K562 (cell line): Measurements from ENCODE around the gene NOC4L. TPM values are rescaled to one million over a fixed set of nuclear protein-coding genes. Genes with fewer than 3 reads are reported as not detected.

Experiments used
- ATAC-seq: fragments of 200-7000 bp; cut with Tn5 transposase; 3 replicates; pipeline ENCODE4 v1.9.1; 2020; ENCODE audit warnings: moderate library complexity
- BruUV-seq: library from RNA; stranded (reverse); fragments of 400-500 nt; replicated peaks from 2 replicates; lab custom pipeline; 2021; lab: Mats Ljungman, UMichigan
- CTCF ChIA-PET: fragments of 300-600 bp; formaldehyde crosslinking; extraction: SDS; loops from one replicate; lab custom pipeline; 2021; ENCODE audit warnings: low intra/inter-chr PET ratio; lab: Yijun Ruan, JAX
- POLR2A ChIA-PET: fragments of 300-600, 350-650 bp; sonication (Branson Sonifier 250); formaldehyde crosslinking; extraction: SDS; loops from one replicate; lab custom pipeline; 2021; ENCODE audit warnings: antibody characterized with exemption, inconsistent platforms; lab: Yijun Ruan, JAX
- DNase-seq, 4 experiments: peaks; one replicate each; pipeline versions ENCODE4 v3.0.0 to v3.0.0-alpha.2; 2011 to 2018; ENCODE audit warnings: low spot score in 3 of 4, mixed read lengths in 3 of 4; ENCODE audit errors: extremely low read depth in 1 of 4
- FAIRE-seq: peaks from 2 replicates; lab custom pipeline; 2011; peaks lifted over from hg19 to GRCh38; lab: Jason Lieb, UNC
- H2AFZ ChIP-seq: 2 replicates; pipeline ENCODE4 v1.6.0; 2011; ENCODE audit warnings: low read depth, low read length, control low read depth, inconsistent platforms
- H3K27ac ChIP-seq: fragments of 200-600 bp; 3 replicates; pipeline ENCODE4 v1.8.0; 2011; ENCODE audit warnings: low read depth, mild to moderate bottlenecking, control low read depth, inconsistent platforms, low read length, moderate library complexity, mixed read lengths; ENCODE audit errors: extremely low read depth
- H3K27me3 ChIP-seq, 2 experiments: fragments of 300-600 bp in 1 of 2; 2 replicates in 1 of 2; 3 replicates in 1 of 2; pipeline versions ENCODE4 v1.6.0 to v1.8.0; 2011; ENCODE audit warnings: inconsistent platforms in 2 of 2, low read length in 2 of 2, mild to moderate bottlenecking in 1 of 2, mixed read lengths in 1 of 2, moderate library complexity in 1 of 2; ENCODE audit not compliant: control insufficient read depth in 2 of 2, insufficient read depth in 2 of 2
- H3K36me3 ChIP-seq: fragments of 300-600 bp; 3 replicates; pipeline ENCODE4 v1.8.0; 2011; ENCODE audit warnings: mild to moderate bottlenecking, low read length, inconsistent platforms; ENCODE audit not compliant: control insufficient read depth, insufficient read depth
- H3K4me1 ChIP-seq, 2 experiments: fragments of 200-600 bp in 1 of 2; replicated peaks in 1 of 2; 2 replicates in 1 of 2; 3 replicates in 1 of 2; pipeline versions ENCODE4 v1.5.1 to v1.8.0; 2011; ENCODE audit warnings: inconsistent platforms in 2 of 2, low read length in 2 of 2, mild to moderate bottlenecking in 1 of 2, mixed read lengths in 1 of 2, moderate library complexity in 1 of 2; ENCODE audit not compliant: control insufficient read depth in 2 of 2, insufficient read depth in 2 of 2
- H3K4me2 ChIP-seq: 2 replicates; pipeline ENCODE4 v1.6.1; 2011; ENCODE audit warnings: low read length, control low read depth, inconsistent platforms, mixed read lengths; ENCODE audit not compliant: insufficient read depth
- H3K4me3 ChIP-seq: fragments of 200-600 bp; sonication (generic), shearing (Covaris generic); 2 replicates; pipeline ENCODE4 v1.5.1; 2016; ENCODE audit warnings: control low read depth, inconsistent platforms
- H3K79me2 ChIP-seq: fragments of 200-600 bp; 3 replicates; pipeline ENCODE4 v1.8.0; 2011; ENCODE audit warnings: low read length, inconsistent platforms; ENCODE audit not compliant: control insufficient read depth, insufficient read depth
- H3K9ac ChIP-seq, 2 experiments: 2 replicates each; pipeline versions ENCODE4 v1.6.0 to v1.6.1; 2011; ENCODE audit warnings: low read depth in 2 of 2, low read length in 2 of 2, control low read depth in 1 of 2, inconsistent platforms in 1 of 2, mild to moderate bottlenecking in 1 of 2, mixed read lengths in 1 of 2; ENCODE audit not compliant: insufficient read depth in 1 of 2
- H3K9me1 ChIP-seq: one replicate; pipeline ENCODE4 v1.6.0; 2011; ENCODE audit warnings: inconsistent platforms, mild to moderate bottlenecking, low read length, moderate library complexity; ENCODE audit not compliant: control insufficient read depth, insufficient read depth
- H3K9me3 ChIP-seq: replicated peaks from 2 replicates; pipeline ENCODE4 v1.5.1; 2011; ENCODE audit warnings: low read depth, low read length, inconsistent platforms; ENCODE audit not compliant: control insufficient read depth, insufficient read depth
- H4K20me1 ChIP-seq: replicated peaks from 2 replicates; pipeline ENCODE4 v1.6.1; 2011; ENCODE audit warnings: low read length, inconsistent platforms, mixed read lengths; ENCODE audit not compliant: control insufficient read depth, insufficient read depth
- BCOR ChIP-seq: fragments of 450-650 bp; IDR thresholded peaks from 2 replicates; pipeline ENCODE4 v1.6.1; 2016
- ETS2 ChIP-seq: IDR thresholded peaks from 2 replicates; pipeline ENCODE4 v1.6.1; 2016; ENCODE audit warnings: borderline replicate concordance, missing genetic modification characterization, mild to moderate bottlenecking, moderate library complexity, missing compliant biosample characterization; ENCODE audit not compliant: poor library complexity, severe bottlenecking
- FIP1L1 ChIP-seq: fragments of 200-400 bp; formaldehyde crosslinking; IDR thresholded peaks from 2 replicates; pipeline ENCODE4 v1.6.1; 2018; ENCODE audit warnings: mild to moderate bottlenecking, low read depth, low read length; ENCODE audit not compliant: poor library complexity, severe bottlenecking
- MYC ChIP-seq, 2 experiments: fragments of 250-450 bp in 1 of 2; sonication (Bioruptor Pico) in 1 of 2; IDR thresholded peaks; 2 replicates each; pipeline versions ENCODE4 v1.5.1 to v1.6.1; 2012 to 2021; ENCODE audit warnings: low read depth in 2 of 2, borderline replicate concordance in 1 of 2, improper control_type of control experiment in 1 of 2, low read length in 1 of 2, mild to moderate bottlenecking in 1 of 2, moderate library complexity in 1 of 2
- MYNN ChIP-seq, 2 experiments: sonication (generic); formaldehyde crosslinking in 1 of 2; IDR thresholded peaks; 2 replicates each; pipeline versions ENCODE4 v1.5.0 to v1.6.1; 2016 to 2020; ENCODE audit warnings: antibody characterized with exemption in 1 of 2, missing genetic modification reagents in 1 of 2
- POLR2G ChIP-seq: fragments of 200-400 bp; formaldehyde crosslinking; IDR thresholded peaks from 2 replicates; pipeline ENCODE4 v1.6.1; 2017; ENCODE audit warnings: low read depth, mild to moderate bottlenecking, antibody characterized with exemption, low read length, moderate library complexity
- RBM25 ChIP-seq: fragments of 200-400 bp; formaldehyde crosslinking; IDR thresholded peaks from 2 replicates; pipeline ENCODE4 v1.6.1; 2018; ENCODE audit warnings: low read length, low read depth, moderate library complexity; ENCODE audit not compliant: severe bottlenecking
- WGBS: fragments of 100-300 bp; shearing (Covaris generic); methylation state at CpG from one replicate; pipeline ENCODE4 v1.1.6; 2016; ENCODE audit warnings: low coverage, mixed read lengths; ENCODE audit not compliant: insufficient coverage; ENCODE audit errors: missing lambda C conversion rate; 5-methylcytosine and 5-hydroxymethylcytosine counted together
- in situ Hi-C: fragments of 300-500 bp; cut with MboI; formaldehyde crosslinking; loops from 4 replicates; pipeline ENCODE4 v1.15.0; 2018; ENCODE audit warnings: inconsistent platforms, mixed read lengths
- intact Hi-C: fragments of 100-400 bp; cut with micrococcal nuclease; formaldehyde crosslinking; loops from 2 replicates; pipeline ENCODE4 v1.14.2; 2022
- polyA plus RNA-seq, 8 experiments: library from polyadenylated mRNA; depleted of rRNA in 4 of 8; stranded (reverse) in 5 of 8; unstranded in 3 of 8; fragments of >200 nt; fragmentation: Nextera tagmentation in 2 of 8; fragmentation: Illumina TruSeq in 1 of 8; extraction: Ambion mirVana in 2 of 8; extraction: Trizol in 1 of 8; gene quantifications; 2 replicates each; pipeline versions ENCODE4 v1.2.1 to v1.2.3, GENCODE V29; 2011 to 2014; ENCODE audit warnings: inconsistent platforms in 1 of 8, missing spikeins in 1 of 8
- total RNA-seq, 7 experiments: library from RNA; depleted of rRNA in 6 of 7; stranded (reverse); fragments of >200 nt in 6 of 7; fragmentation: Illumina TruSeq in 2 of 7; extraction: Trizol in 2 of 7; gene quantifications; 2 replicates each; pipeline versions ENCODE4 v1.2.1 to v1.2.3, GENCODE V29; 2011 to 2021; ENCODE audit warnings: low replicate concordance in 1 of 7
- TF ChIP-seq, protein P1 (sequence below), 2 experiments: fragments of 450-650 bp in 1 of 2; sonication (generic) in 1 of 2; formaldehyde crosslinking in 1 of 2; IDR thresholded peaks in 1 of 2; conservative IDR thresholded peaks in 1 of 2; 2 replicates each; pipeline versions ENCODE4 v1.6.1 to v1.8.1; 2016 to 2023; ENCODE audit warnings: mild to moderate bottlenecking in 2 of 2, moderate library complexity in 2 of 2, inconsistent platforms in 1 of 2, missing genetic modification reagents in 1 of 2

Gene NOC4L
- total and polyA plus RNA-seq, 9 of the 15 experiments (the other 6 are each of a cell fraction or from before 2014, with no cell fraction given), result 1.3 to 77.0 (median 20.0) TPM

DNA sequence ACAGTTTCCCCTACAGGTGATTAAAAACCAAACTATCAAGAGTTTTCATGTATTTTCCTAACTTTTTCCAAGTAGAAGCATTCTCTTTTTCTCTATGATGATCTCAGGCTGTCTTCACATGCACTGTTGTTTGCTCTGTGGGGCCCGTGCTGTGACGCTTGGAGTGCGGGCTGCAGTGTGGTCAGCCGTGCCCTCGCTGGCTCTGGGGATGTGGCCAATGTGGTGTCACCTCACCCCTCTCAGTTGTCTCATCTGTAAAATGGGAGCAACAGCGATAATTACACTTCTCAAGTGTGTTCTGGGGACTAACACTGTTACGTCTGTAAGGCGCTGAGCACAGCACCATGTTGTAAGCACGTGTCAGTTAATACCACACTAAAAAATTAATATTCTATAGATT lies 28.8 kb upstream of the NOC4L start:
- CTCF ChIA-PET, result no interaction called here

DNA sequence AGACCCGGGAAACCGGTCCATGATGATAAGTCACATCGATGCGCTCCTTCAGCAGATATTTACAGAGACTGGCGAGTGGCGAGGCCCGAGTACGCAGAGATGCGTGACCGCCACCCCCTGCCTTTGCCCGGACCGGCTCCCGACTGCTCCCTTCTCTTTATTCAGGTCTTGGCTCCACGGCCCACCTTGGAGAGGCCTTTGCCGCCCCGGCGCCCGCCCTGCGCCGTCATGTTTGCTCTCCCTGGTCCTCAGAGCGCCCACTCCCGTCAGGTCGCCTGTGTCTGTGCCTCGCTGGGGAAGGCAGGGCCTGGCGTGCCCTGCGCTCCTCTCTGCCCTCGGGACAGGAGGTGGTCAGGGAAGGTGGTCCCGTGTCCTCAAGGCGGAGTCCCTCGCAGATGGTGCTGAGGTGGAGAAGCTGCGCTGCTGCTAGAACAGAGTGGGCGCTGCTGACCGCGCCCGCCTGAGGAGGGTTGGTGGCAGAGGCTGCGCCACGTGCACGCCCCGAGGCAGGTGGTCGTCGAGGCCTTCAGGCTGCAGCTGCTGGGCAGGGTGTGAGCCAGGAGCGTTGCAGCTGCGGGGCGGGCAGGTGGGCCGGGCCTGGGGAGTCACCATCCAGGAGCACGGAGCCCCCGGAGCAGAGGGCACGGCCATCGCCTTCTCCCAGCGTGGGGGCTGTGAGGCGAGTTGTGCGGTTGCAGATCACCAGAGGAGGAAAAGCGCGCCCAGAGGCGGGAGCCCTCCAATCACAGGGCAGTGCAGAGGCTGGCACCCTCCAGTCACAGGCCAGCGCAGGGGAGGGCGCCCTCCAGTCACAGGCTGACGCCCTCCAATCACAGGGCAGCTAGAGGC lies 27.3 kb upstream of the NOC4L start:
- Histone ChIP-seq H4K20me1 (no peaks in the 10 kb centered on the region), H3K79me2 (no peaks in the 10 kb centered on the region), H3K9me3 (no peaks in the 10 kb centered on the region), H3K4me3 (no peak overlapping the region), H3K36me3 (peaks cover 83% of the 10 kb centered on the region; the same call in 2 of the 3 replicates), H3K4me2 (no peak overlapping the region), H3K27me3 (no peaks in the 10 kb centered on the region), H3K9ac (no peak overlapping the region), H3K9me1 (no peaks in the 10 kb centered on the region), H3K27ac (no peak overlapping the region), H2AFZ (no peak overlapping the region), H3K4me1 (no peaks in the 10 kb centered on the region; a peak in 1 of 5 replicates)
- no peak for ATAC-seq
- WGBS, result 97% methylated on average over 42 of the region's 58 CpGs
- no peak for FAIRE-seq
- in situ Hi-C loops (no loop called here), intact Hi-C loops (no loop called here)
- BruUV-seq, result no TSS peak
- CTCF ChIA-PET, result no interaction called here
- no peak for DNase-seq
- TF ChIP-seq POLR2G (peak; percentile 45; the same call in 1 of the 2 replicates), FIP1L1 (peak; percentile 31), MYC (IDR thresholded peaks at IDR 0.05; ENCODE audit: low read depth, low read length) (no peak), MYC (CRISPR knock-in tag; IDR thresholded peaks at IDR 0.05; ENCODE audit: borderline replicate concordance, low read depth) (no peak), MYNN (IDR thresholded peaks at IDR 0.05) (peak; percentile 23; the same call in 1 of the 2 replicates), MYNN (CRISPR knock-in tag; IDR thresholded peaks at IDR 0.05) (no peak)
- TF ChIP-seq, protein P1, sequence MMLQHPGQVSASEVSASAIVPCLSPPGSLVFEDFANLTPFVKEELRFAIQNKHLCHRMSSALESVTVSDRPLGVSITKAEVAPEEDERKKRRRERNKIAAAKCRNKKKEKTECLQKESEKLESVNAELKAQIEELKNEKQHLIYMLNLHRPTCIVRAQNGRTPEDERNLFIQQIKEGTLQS (IDR thresholded peaks at IDR 0.05), result no peak
- TF ChIP-seq, protein P1 (CRISPR knock-in tag; conservative IDR thresholded peaks at IDR 0.05), result no peak
- POLR2A ChIA-PET, result no interaction called here

More for the DNA sequence above, 28.8 kb upstream of the NOC4L start:
- no peak overlapping the region for H3K4me2 ChIP-seq
- BruUV-seq, result no TSS peak
- no peak for FAIRE-seq
- no peaks in the 10 kb centered on the region for H3K9me3 ChIP-seq
- H2AFZ ChIP-seq, result no peak overlapping the region
- no peaks in the 10 kb centered on the region; a peak in 1 of 5 replicates for H3K4me1 ChIP-seq
- H3K79me2 ChIP-seq, result no peaks in the 10 kb centered on the region
- H3K4me3 ChIP-seq, result no peak overlapping the region
- WGBS, result 98% methylated on average over 9 of the region's 9 CpGs
- DNase-seq, result no peak
- intact Hi-C loops, result no loop called here
- peaks cover 83% of the 10 kb centered on the region; the same call in 2 of the 3 replicates for H3K36me3 ChIP-seq
- no peak overlapping the region for H3K9ac ChIP-seq
- in situ Hi-C loops, result no loop called here
- no peak overlapping the region for H3K27ac ChIP-seq
- ATAC-seq, result no peak
- POLR2A ChIA-PET, result no interaction called here
- no peaks in the 10 kb centered on the region for H4K20me1 ChIP-seq
- TF ChIP-seq BCOR, result peak; percentile 43; the same call in 1 of the 2 replicates
- no peak for TF ChIP-seq ETS2 (tag)
- peak; percentile 63 for TF ChIP-seq RBM25
- no peaks in the 10 kb centered on the region for H3K9me1 ChIP-seq
- H3K27me3 ChIP-seq, result no peaks in the 10 kb centered on the region
